ENCODE results near the gene ALK. TPM values are rescaled to one million over a fixed set of nuclear protein-coding genes. Genes with fewer than 3 reads are reported as not detected.

The ALK gene
- total and polyA plus RNA-seq, 2 donors (not counting 1 experiment from before 2014, with no cell fraction given) = not detected

DNA sequence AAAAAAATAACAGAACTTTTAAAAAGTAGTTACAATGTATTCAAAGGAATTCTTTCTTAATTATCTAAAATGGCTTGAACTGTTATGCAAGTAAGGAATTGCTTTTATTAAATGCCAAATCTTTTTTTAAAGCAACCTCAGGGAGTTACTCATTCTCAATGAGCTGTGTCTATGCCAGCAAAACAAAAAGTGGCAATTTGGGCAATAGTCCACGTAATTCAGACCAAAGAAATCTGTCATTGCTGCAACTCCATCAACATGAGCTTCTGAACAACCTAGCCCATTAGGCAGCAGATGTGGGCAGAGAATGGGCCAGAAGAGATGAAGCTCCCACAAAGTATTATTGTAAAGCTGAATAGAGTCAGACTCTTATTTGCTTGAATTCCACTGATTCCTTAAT is 118.4 kb downstream of the ALK start:
- Histone ChIP-seq H3K9me3 (ENCODE audit: control extremely low read depth in 1 of 3, control insufficient read depth in 2 of 3, insufficient read depth in 1 of 3, low read length in 2 of 3) (peaks cover 0 to 2% (median 0%) of the 10 kb centered on the region in 3 donors), H3K36me3 (replicated peaks in 1 of 2; ENCODE audit: control extremely low read depth in 1 of 2, control insufficient read depth in 1 of 2, extremely low read depth in 1 of 2, insufficient read depth in 2 of 2, low read length in 1 of 2) (no peaks in the 10 kb centered on the region), H3K4me2 (replicated peaks; ENCODE audit: low read depth, low read length, poor library complexity, severe bottlenecking) (no peak overlapping the region), H3K27me3 (replicated peaks in 1 of 4; ENCODE audit: control extremely low read depth in 1 of 4, control insufficient read depth in 3 of 4, insufficient read depth in 4 of 4, low read length in 3 of 4) (peaks cover 0 to 6% (median 0%) of the 10 kb centered on the region in 4 experiments), H2AFZ (ENCODE audit: insufficient read depth, low read depth, low read length, poor library complexity, severe bottlenecking) (no peak overlapping the region), H4K20me1 (ENCODE audit: control insufficient read depth, insufficient read depth, low read length, poor library complexity, severe bottlenecking) (no peaks in the 10 kb centered on the region), H3K27ac (ENCODE audit: low read length in 2 of 2) (no peak overlapping the region), H3K9ac (ENCODE audit: low read length) (no peak overlapping the region), H3K79me2 (ENCODE audit: control insufficient read depth, insufficient read depth, low read length) (no peaks in the 10 kb centered on the region), H3K4me3 (ENCODE audit: control extremely low read depth in 1 of 5, extremely low read depth in 1 of 5, insufficient read depth in 1 of 5, low read depth in 2 of 5, low read length in 4 of 5) (no peak overlapping the region), H3K4me1 (ENCODE audit: control insufficient read depth in 2 of 2, insufficient read depth in 2 of 2, low read length in 2 of 2) (no peaks in the 10 kb centered on the region)
- 50% methylated on average over 1 of the region's 1 CpG for WGBS (ENCODE audit: insufficient coverage)
- intact Hi-C loops (cut with micrococcal nuclease) = no loop called here
- peaks cover 15% of the 10 kb centered on the region for H3K27me3 Mint-ChIP-seq
- no peak overlapping the region for H3K27ac Mint-ChIP-seq
- no peak for TF ChIP-seq EZH2 (IDR thresholded peaks at IDR 0.05; ENCODE audit: borderline replicate concordance, insufficient read depth, low read depth, low read length, poor library complexity, severe bottlenecking)
- TF ChIP-seq, protein P1, sequence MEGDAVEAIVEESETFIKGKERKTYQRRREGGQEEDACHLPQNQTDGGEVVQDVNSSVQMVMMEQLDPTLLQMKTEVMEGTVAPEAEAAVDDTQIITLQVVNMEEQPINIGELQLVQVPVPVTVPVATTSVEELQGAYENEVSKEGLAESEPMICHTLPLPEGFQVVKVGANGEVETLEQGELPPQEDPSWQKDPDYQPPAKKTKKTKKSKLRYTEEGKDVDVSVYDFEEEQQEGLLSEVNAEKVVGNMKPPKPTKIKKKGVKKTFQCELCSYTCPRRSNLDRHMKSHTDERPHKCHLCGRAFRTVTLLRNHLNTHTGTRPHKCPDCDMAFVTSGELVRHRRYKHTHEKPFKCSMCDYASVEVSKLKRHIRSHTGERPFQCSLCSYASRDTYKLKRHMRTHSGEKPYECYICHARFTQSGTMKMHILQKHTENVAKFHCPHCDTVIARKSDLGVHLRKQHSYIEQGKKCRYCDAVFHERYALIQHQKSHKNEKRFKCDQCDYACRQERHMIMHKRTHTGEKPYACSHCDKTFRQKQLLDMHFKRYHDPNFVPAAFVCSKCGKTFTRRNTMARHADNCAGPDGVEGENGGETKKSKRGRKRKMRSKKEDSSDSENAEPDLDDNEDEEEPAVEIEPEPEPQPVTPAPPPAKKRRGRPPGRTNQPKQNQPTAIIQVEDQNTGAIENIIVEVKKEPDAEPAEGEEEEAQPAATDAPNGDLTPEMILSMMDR (IDR thresholded peaks at IDR 0.05) = no peak
- no peaks in the 10 kb centered on the region for H3K4me1 Mint-ChIP-seq
- CTCF ChIA-PET = no interaction called here
- H3K4me3 Mint-ChIP-seq = no peak overlapping the region
- ATAC-seq (ENCODE audit: low read depth) (no peak), DNase-seq (no peak)
- POLR2A ChIA-PET = no interaction called here
- H3K9me3 Mint-ChIP-seq (ENCODE audit: insufficient read depth) = peaks cover 6% of the 10 kb centered on the region

DNA sequence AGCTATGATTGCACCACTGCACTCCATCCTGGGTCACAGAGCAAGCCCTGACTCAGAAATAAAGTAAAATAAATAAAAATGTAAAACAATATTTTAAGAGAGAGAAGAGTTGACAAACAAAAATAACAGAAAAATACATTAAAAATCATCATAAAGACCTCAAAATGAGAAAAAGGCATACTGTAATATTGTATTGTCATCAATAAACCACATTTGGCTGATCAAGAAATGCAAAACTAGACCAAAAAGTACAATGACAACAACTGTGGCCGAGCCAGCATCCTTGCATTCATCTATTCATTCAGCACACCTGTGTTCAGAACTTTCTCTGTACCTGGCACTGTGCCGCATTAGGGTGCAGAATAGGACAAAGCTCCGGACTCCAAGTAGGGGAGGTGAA is 121.8 kb downstream of the ALK start:
- Mint-ChIP-seq H3K27ac (no peak overlapping the region), H3K4me3 (no peak overlapping the region), H3K4me1 (no peaks in the 10 kb centered on the region), H3K9me3 (ENCODE audit: insufficient read depth) (peaks cover 2% of the 10 kb centered on the region), H3K27me3 (peaks cover 4% of the 10 kb centered on the region)
- no peaks in the 10 kb centered on the region for H3K36me3 ChIP-seq (replicated peaks in 1 of 2; ENCODE audit: control extremely low read depth in 1 of 2, control insufficient read depth in 1 of 2, extremely low read depth in 1 of 2, insufficient read depth in 2 of 2, low read length in 1 of 2)
- peaks cover 0 to 2% (median 0%) of the 10 kb centered on the region in 3 donors for H3K9me3 ChIP-seq (ENCODE audit: control extremely low read depth in 1 of 3, control insufficient read depth in 2 of 3, insufficient read depth in 1 of 3, low read length in 2 of 3)
- H3K4me3 ChIP-seq (ENCODE audit: control extremely low read depth in 1 of 5, extremely low read depth in 1 of 5, insufficient read depth in 1 of 5, low read depth in 2 of 5, low read length in 4 of 5) = no peak overlapping the region
- H2AFZ ChIP-seq (ENCODE audit: insufficient read depth, low read depth, low read length, poor library complexity, severe bottlenecking) = no peak overlapping the region
- no peak for DNase-seq
- H3K79me2 ChIP-seq (ENCODE audit: control insufficient read depth, insufficient read depth, low read length) = no peaks in the 10 kb centered on the region
- no peak overlapping the region for H3K27ac ChIP-seq (ENCODE audit: low read length in 2 of 2)
- peaks cover 0 to 6% (median 0%) of the 10 kb centered on the region in 4 experiments for H3K27me3 ChIP-seq (replicated peaks in 1 of 4; ENCODE audit: control extremely low read depth in 1 of 4, control insufficient read depth in 3 of 4, insufficient read depth in 4 of 4, low read length in 3 of 4)
- CTCF ChIA-PET = no interaction called here
- POLR2A ChIA-PET = no interaction called here
- no peak overlapping the region for H3K4me2 ChIP-seq (replicated peaks; ENCODE audit: low read depth, low read length, poor library complexity, severe bottlenecking)
- no peak overlapping the region for H3K9ac ChIP-seq (ENCODE audit: low read length)
- no peaks in the 10 kb centered on the region for H3K4me1 ChIP-seq (ENCODE audit: control insufficient read depth in 2 of 2, insufficient read depth in 2 of 2, low read length in 2 of 2)
- H4K20me1 ChIP-seq (ENCODE audit: control insufficient read depth, insufficient read depth, low read length, poor library complexity, severe bottlenecking) = no peaks in the 10 kb centered on the region
- no peak for ATAC-seq (ENCODE audit: low read depth)
- WGBS (ENCODE audit: insufficient coverage) = 86% methylated on average over 2 of the region's 3 CpGs
- TF ChIP-seq EZH2 (IDR thresholded peaks at IDR 0.05; ENCODE audit: borderline replicate concordance, insufficient read depth, low read depth, low read length, poor library complexity, severe bottlenecking) = no peak
- TF ChIP-seq, protein P1 (IDR thresholded peaks at IDR 0.05) = no peak
- intact Hi-C loops (cut with micrococcal nuclease) = no loop called here
